GM12878 (cell line): ENCODE results near the gene ADCY9.

Experiments used
- EGR1 ChIP-seq, 2 experiments: IDR thresholded peaks; 1 replicate in 1 of 2; 2 replicates in 1 of 2; pipeline ENCODE4 v1.6.1; 2011 to 2012; ENCODE audit warnings: low read depth in 2 of 2, low read length in 2 of 2, borderline replicate concordance in 1 of 2, mild to moderate bottlenecking in 1 of 2, moderate library complexity in 1 of 2
- MYC ChIP-seq: IDR thresholded peaks from 2 replicates; pipeline ENCODE4 v1.6.1; 2011; ENCODE audit warnings: mild to moderate bottlenecking, low read length, moderate library complexity, inconsistent platforms; ENCODE audit not compliant: insufficient read depth, insufficient replicate concordance, insufficient read length, severe bottlenecking
- POLR2AphosphoS5 ChIP-seq: IDR thresholded peaks from 2 replicates; pipeline ENCODE4 v1.6.1; 2011; ENCODE audit warnings: mild to moderate bottlenecking, low read length, inconsistent platforms
- RAD51 ChIP-seq: fragments of 450-650 bp; IDR thresholded peaks from 2 replicates; pipeline ENCODE4 v1.6.1; 2016; ENCODE audit warnings: moderate library complexity, mild to moderate bottlenecking, inconsistent platforms
- YY1 ChIP-seq: IDR thresholded peaks from 2 replicates; pipeline ENCODE4 v1.6.1; 2011; ENCODE audit warnings: low read depth, mild to moderate bottlenecking, low read length
- TF ChIP-seq, protein P1 (sequence below), 3 experiments: IDR thresholded peaks in 2 of 3; conservative IDR thresholded peaks in 1 of 3; 2 replicates each; pipeline ENCODE4 v1.5.1; 2011; ENCODE audit warnings: low read depth in 3 of 3, low read length in 3 of 3, mild to moderate bottlenecking in 3 of 3, control low read depth in 2 of 3, moderate library complexity in 2 of 3, inconsistent platforms in 1 of 3, mixed read lengths in 1 of 3; ENCODE audit not compliant: control insufficient read depth in 2 of 3, insufficient read depth in 1 of 3; ENCODE audit errors: extremely low read depth in 1 of 3
- TF ChIP-seq, protein P2 (sequence below): IDR thresholded peaks from 2 replicates; pipeline ENCODE4 v1.6.1; 2012; ENCODE audit warnings: low read depth, low read length, improper control_type of control experiment

DNA sequence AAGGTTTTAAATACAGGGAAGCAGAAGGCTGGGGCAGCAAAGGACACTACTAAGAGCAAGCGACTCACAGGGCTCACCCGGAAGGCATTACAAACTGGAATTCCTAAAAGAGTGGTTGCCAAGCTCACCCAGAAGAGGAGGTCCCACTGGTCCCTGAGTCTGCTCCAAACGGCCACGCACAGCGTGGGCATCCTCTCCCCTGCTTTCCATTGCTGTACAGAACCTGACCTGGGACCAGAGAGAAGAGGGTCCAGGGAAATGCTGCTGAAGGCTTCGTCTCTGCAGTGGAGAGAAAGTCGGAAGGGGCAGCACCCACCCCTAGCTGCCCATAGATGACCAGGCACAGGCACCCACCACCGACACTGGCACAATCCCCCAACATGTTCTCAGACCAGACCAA is 67.2 kb downstream of the ADCY9 start:
- TF ChIP-seq MYC (no peak), EGR1 (IDR thresholded peaks at IDR 0.05; ENCODE audit: borderline replicate concordance in 1 of 2, low read depth in 2 of 2, low read length in 2 of 2) (no peak), POLR2AphosphoS5 (no peak), RAD51 (no peak), YY1 (no peak)
- TF ChIP-seq, protein P1, sequence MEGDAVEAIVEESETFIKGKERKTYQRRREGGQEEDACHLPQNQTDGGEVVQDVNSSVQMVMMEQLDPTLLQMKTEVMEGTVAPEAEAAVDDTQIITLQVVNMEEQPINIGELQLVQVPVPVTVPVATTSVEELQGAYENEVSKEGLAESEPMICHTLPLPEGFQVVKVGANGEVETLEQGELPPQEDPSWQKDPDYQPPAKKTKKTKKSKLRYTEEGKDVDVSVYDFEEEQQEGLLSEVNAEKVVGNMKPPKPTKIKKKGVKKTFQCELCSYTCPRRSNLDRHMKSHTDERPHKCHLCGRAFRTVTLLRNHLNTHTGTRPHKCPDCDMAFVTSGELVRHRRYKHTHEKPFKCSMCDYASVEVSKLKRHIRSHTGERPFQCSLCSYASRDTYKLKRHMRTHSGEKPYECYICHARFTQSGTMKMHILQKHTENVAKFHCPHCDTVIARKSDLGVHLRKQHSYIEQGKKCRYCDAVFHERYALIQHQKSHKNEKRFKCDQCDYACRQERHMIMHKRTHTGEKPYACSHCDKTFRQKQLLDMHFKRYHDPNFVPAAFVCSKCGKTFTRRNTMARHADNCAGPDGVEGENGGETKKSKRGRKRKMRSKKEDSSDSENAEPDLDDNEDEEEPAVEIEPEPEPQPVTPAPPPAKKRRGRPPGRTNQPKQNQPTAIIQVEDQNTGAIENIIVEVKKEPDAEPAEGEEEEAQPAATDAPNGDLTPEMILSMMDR (IDR thresholded peaks at IDR 0.05 in 2 of 3, conservative IDR thresholded peaks at IDR 0.05 in 1 of 3; ENCODE audit: control insufficient read depth in 2 of 3, extremely low read depth in 1 of 3, insufficient read depth in 1 of 3, low read depth in 3 of 3, low read length in 3 of 3) = no peak
- TF ChIP-seq, protein P2, sequence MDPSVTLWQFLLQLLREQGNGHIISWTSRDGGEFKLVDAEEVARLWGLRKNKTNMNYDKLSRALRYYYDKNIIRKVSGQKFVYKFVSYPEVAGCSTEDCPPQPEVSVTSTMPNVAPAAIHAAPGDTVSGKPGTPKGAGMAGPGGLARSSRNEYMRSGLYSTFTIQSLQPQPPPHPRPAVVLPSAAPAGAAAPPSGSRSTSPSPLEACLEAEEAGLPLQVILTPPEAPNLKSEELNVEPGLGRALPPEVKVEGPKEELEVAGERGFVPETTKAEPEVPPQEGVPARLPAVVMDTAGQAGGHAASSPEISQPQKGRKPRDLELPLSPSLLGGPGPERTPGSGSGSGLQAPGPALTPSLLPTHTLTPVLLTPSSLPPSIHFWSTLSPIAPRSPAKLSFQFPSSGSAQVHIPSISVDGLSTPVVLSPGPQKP = no peak
